ENCODE results near the gene OSGIN1. TPM values are rescaled to one million over a fixed set of nuclear protein-coding genes. Genes with fewer than 3 reads are reported as not detected.

The OSGIN1 gene
- total and polyA plus RNA-seq, 9 donors = 0.65 to 9.3 (median 5.4) TPM

DNA sequence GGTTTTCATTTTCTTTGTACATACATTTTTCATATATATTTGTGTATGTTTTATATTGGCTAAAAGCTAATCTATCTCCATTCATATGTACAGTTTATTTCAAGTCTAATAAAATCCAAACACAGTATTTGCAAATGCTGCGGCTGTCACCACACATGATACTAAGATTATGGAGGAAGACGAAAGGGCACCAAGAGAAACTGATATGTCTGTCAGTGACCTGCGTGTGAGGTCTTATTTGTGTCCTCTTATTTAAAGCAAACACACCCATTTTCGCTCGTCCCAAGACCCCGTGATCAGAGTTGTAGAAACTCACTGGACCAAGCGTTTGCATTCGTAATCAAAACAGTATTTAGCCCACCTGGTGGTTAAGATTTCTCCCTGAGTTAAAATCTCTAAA lies 45.9 kb upstream of the OSGIN1 start:
- no peak for DNase-seq
- TF ChIP-seq POLR2A (IDR thresholded peaks at IDR 0.05) (no peak), EP300 (IDR thresholded peaks at IDR 0.05) (no peak)
- TF ChIP-seq, protein P1, sequence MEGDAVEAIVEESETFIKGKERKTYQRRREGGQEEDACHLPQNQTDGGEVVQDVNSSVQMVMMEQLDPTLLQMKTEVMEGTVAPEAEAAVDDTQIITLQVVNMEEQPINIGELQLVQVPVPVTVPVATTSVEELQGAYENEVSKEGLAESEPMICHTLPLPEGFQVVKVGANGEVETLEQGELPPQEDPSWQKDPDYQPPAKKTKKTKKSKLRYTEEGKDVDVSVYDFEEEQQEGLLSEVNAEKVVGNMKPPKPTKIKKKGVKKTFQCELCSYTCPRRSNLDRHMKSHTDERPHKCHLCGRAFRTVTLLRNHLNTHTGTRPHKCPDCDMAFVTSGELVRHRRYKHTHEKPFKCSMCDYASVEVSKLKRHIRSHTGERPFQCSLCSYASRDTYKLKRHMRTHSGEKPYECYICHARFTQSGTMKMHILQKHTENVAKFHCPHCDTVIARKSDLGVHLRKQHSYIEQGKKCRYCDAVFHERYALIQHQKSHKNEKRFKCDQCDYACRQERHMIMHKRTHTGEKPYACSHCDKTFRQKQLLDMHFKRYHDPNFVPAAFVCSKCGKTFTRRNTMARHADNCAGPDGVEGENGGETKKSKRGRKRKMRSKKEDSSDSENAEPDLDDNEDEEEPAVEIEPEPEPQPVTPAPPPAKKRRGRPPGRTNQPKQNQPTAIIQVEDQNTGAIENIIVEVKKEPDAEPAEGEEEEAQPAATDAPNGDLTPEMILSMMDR (IDR thresholded peaks at IDR 0.05) = no peak
- Histone ChIP-seq H3K27ac (no peak overlapping the region), H3K9me3 (no peaks in the 10 kb centered on the region), H3K36me3 (no peaks in the 10 kb centered on the region), H3K4me1 (ENCODE audit: insufficient read depth) (peaks cover 11% of the 10 kb centered on the region), H3K4me3 (no peak overlapping the region), H3K27me3 (no peaks in the 10 kb centered on the region)
- intact Hi-C loops (cut with DNase I) = loop anchor here in 1 of 4 donors (10.0 kb wide), 1 partner anchor 82 kb away; no protein-coding TSS in a partner anchor
- WGBS, 3 donors = 85 to 91% (median 90%) methylated on average over 8 of the region's 8 CpGs

DNA sequence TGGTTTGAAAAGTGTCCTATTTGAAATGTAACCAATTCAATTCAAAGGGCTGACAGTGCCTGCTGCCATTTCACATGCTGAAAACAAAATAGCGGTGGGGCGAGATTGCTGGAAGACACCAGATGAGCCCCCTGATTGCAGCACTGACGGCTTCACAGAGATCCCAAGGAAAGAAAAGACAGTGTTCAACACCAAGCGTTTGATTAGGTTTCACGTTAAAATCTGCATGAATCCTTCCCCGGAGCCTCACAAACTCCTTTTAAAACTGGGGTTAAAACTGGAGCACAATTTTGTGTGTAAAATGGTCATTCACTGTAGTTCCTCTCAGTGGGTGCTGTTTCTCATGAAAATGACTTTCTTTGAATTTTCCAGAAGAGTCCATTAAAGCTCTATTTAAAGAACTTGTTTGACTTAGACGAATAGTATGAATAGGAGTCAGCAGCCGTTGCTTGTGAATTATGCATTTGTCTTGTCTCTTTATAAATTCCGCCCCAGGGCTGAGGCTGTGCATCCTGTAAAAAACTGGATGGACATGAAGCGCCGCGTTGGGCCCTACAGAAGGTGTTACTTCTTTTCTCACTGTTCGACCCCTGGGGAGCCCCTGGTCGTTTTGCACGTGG lies 45.3 kb upstream of the OSGIN1 start:
- Histone ChIP-seq H3K36me3 (peaks cover 2% of the 10 kb centered on the region), H3K27me3 (no peaks in the 10 kb centered on the region), H3K27ac (no peak overlapping the region), H3K9me3 (no peaks in the 10 kb centered on the region), H3K4me1 (ENCODE audit: insufficient read depth) (peaks cover 10% of the 10 kb centered on the region), H3K4me3 (no peak overlapping the region)
- TF ChIP-seq POLR2A (IDR thresholded peaks at IDR 0.05) (no peak), EP300 (IDR thresholded peaks at IDR 0.05) (no peak)
- TF ChIP-seq, protein P1 (IDR thresholded peaks at IDR 0.05) = no peak
- 88 to 91% (median 89%) methylated on average over 15 of the region's 15 CpGs for WGBS, 3 donors
- no peak for DNase-seq
- intact Hi-C loops (cut with DNase I) = loop anchor here in 1 of 4 donors (10.0 kb wide), 1 partner anchor 83 kb away; no protein-coding TSS in a partner anchor

DNA sequence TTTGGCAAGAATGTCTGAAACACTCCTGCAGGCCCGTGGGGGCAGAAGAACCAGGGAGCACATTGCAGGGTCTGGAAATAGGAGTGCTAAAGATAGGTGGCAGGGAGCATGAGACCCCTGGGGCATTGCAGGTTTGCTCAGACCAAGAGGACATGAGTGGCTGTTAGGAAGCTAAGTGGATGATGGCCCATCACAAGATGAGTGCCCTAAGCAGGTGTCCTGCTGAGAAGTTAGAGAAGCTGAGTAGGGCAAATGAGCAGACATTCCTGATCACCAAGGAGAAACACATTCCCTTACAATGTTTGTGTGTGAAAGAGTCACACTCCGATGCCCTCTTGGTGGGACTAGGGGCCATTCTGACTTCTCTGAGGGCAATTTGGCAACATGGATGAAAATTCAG lies 44.2 kb upstream of the OSGIN1 start:
- Histone ChIP-seq H3K27ac (no peak overlapping the region), H3K4me1 (ENCODE audit: insufficient read depth) (peaks cover 7% of the 10 kb centered on the region), H3K36me3 (peaks cover 2% of the 10 kb centered on the region), H3K4me3 (no peak overlapping the region), H3K9me3 (no peaks in the 10 kb centered on the region), H3K27me3 (no peaks in the 10 kb centered on the region)
- no peak for DNase-seq
- intact Hi-C loops (cut with DNase I) = loop anchor here in 1 of 4 donors (10.0 kb wide), 1 partner anchor 84 kb away; no protein-coding TSS in a partner anchor
- 75 to 92% (median 87%) methylated on average over 2 of the region's 2 CpGs for WGBS, 3 donors
- TF ChIP-seq, protein P1 (IDR thresholded peaks at IDR 0.05) = no peak
- TF ChIP-seq POLR2A (IDR thresholded peaks at IDR 0.05) (no peak), EP300 (IDR thresholded peaks at IDR 0.05) (no peak)

DNA sequence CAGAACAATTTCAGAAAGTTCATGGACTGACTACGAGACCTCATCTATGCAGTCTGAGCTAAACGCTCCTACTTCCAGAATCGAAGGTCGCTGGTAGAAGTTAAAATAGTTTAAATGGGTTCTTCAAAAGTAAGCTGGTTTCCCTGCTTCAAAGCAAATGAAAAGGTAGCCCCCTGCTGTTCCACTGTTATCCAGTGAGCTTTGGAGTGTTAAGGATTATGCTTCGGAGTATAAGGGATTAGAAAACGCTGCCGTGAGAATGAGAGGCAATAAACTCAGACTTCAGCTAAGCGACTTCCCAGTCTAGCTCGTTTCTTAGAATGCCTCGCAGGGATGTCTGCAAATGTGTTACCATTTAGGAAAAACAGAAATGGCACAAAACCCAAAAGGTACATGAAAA lies 41.8 kb upstream of the OSGIN1 start:
- peaks cover 1% of the 10 kb centered on the region for H3K4me1 ChIP-seq (ENCODE audit: insufficient read depth)
- no peaks in the 10 kb centered on the region for H3K27me3 ChIP-seq
- H3K36me3 ChIP-seq = peaks cover 2% of the 10 kb centered on the region
- TF ChIP-seq POLR2A (IDR thresholded peaks at IDR 0.05) (no peak), EP300 (IDR thresholded peaks at IDR 0.05) (no peak)
- TF ChIP-seq, protein P1 (IDR thresholded peaks at IDR 0.05) = no peak
- WGBS, 3 donors = 86% methylated on average over 10 of the region's 10 CpGs
- H3K27ac ChIP-seq = no peak overlapping the region
- intact Hi-C loops (cut with DNase I) = no loop called here
- H3K4me3 ChIP-seq = no peak overlapping the region
- no peaks in the 10 kb centered on the region for H3K9me3 ChIP-seq
- no peak for DNase-seq

Measured in ovary (tissue), 9 donors.